OCI-LY1 (cell line): ENCODE results near the gene PIK3R1.

Experiments used
- H2AFZ ChIP-seq: fragments of 200-600 bp; sonication (generic), shearing (Covaris generic); 2 replicates; pipeline ENCODE4 v1.6.0; 2014; ENCODE audit warnings: antibody characterized with exemption, mild to moderate bottlenecking, low read length
- H3F3A ChIP-seq: fragments of 200-600 bp; sonication (generic), shearing (Covaris generic); 2 replicates; pipeline ENCODE4 v1.6.0; 2014; ENCODE audit warnings: mild to moderate bottlenecking, antibody characterized with exemption, low read length, moderate library complexity; ENCODE audit not compliant: insufficient read depth
- H3K27ac ChIP-seq: fragments of 200-600 bp; sonication (generic); 2 replicates; pipeline ENCODE4 v1.5.1; 2014; ENCODE audit warnings: low read length, mixed run types, mild to moderate bottlenecking, low read depth; ENCODE audit not compliant: poor library complexity, severe bottlenecking
- H3K27me3 ChIP-seq: fragments of 200-600 bp; sonication (generic); 2 replicates; pipeline ENCODE4 v1.6.0; 2014; ENCODE audit warnings: antibody characterized with exemption, mild to moderate bottlenecking, low read length, moderate library complexity; ENCODE audit not compliant: insufficient read depth
- H3K36me3 ChIP-seq: fragments of 200-600 bp; sonication (generic); 2 replicates; pipeline ENCODE4 v1.6.1; 2014; ENCODE audit warnings: mild to moderate bottlenecking, antibody characterized with exemption, low read length, moderate library complexity, mixed read lengths; ENCODE audit not compliant: insufficient read depth
- H3K4me1 ChIP-seq: fragments of 200-600 bp; sonication (generic); 2 replicates; pipeline ENCODE4 v1.5.1; 2014; ENCODE audit warnings: mild to moderate bottlenecking, low read length, moderate library complexity; ENCODE audit not compliant: insufficient read depth, severe bottlenecking
- H3K4me2 ChIP-seq: fragments of 200-600 bp; sonication (generic), shearing (Covaris generic); 2 replicates; pipeline ENCODE4 v1.6.1; 2014; ENCODE audit warnings: low read length
- H3K4me3 ChIP-seq: fragments of 200-600 bp; sonication (generic); 2 replicates; pipeline ENCODE4 v1.5.1; 2014; ENCODE audit warnings: low read length, low read depth, mild to moderate bottlenecking, mixed read lengths; ENCODE audit not compliant: poor library complexity, severe bottlenecking
- H3K79me2 ChIP-seq: fragments of 200-600 bp; shearing (Covaris generic); 2 replicates; pipeline ENCODE4 v1.6.1; 2016; ENCODE audit warnings: mixed run types, low read length, mixed read lengths; ENCODE audit not compliant: insufficient read depth
- H3K9ac ChIP-seq: fragments of 200-600 bp; sonication (generic), shearing (Covaris generic); 2 replicates; pipeline ENCODE4 v1.6.1; 2014; ENCODE audit warnings: mild to moderate bottlenecking, low read length, mixed read lengths
- H3K9me2 ChIP-seq: fragments of 200-600 bp; sonication (generic), shearing (Covaris generic); 2 replicates; pipeline ENCODE4 v1.6.1; 2014; ENCODE audit warnings: low read depth, mild to moderate bottlenecking, low read length, mixed read lengths
- H3K9me3 ChIP-seq: fragments of 200-600 bp; shearing (Covaris generic); 2 replicates; pipeline ENCODE4 v1.6.1; 2014; ENCODE audit warnings: low read length, mixed read lengths
- H4K20me1 ChIP-seq: fragments of 200-600 bp; sonication (generic), shearing (Covaris generic); 2 replicates; pipeline ENCODE4 v1.6.0; 2016; ENCODE audit warnings: mild to moderate bottlenecking, low read length; ENCODE audit not compliant: insufficient read depth
- CTCF ChIP-seq: fragments of 200-600 bp; sonication (generic), shearing (Covaris generic); IDR thresholded peaks from 2 replicates; pipeline ENCODE4 v1.5.1; 2017; ENCODE audit warnings: mild to moderate bottlenecking, antibody characterized with exemption, low read length, moderate library complexity, mixed read lengths
- EZH2 ChIP-seq: fragments of 200-600 bp; sonication (generic), shearing (Covaris generic); IDR thresholded peaks from 2 replicates; pipeline ENCODE4 v1.8.0; 2017; ENCODE audit warnings: borderline replicate concordance, mixed run types, mild to moderate bottlenecking, antibody characterized with exemption, low read length, moderate library complexity, mixed read lengths

The PIK3R1 gene

GRCh38 chr5:68216245-68217046 lies 890 bp downstream of the PIK3R1 start:
- Histone ChIP-seq H3K27ac (peak overlapping the region; percentile 79), H3K9me3 (no peaks in the 10 kb centered on the region), H3K9ac (peak overlapping the region; percentile 94), H3K4me1 (peaks cover 26% of the 10 kb centered on the region), H3K9me2 (no peaks in the 10 kb centered on the region), H3K36me3 (peaks cover 18% of the 10 kb centered on the region; the same call in 1 of the 2 replicates), H3K79me2 (peaks cover 50% of the 10 kb centered on the region), H4K20me1 (no peaks in the 10 kb centered on the region), H3K27me3 (no peaks in the 10 kb centered on the region), H3K4me2 (peak overlapping the region; percentile 90), H2AFZ (no peak overlapping the region), H3F3A (no peaks in the 10 kb centered on the region), H3K4me3 (peak overlapping the region; percentile 90)
- TF ChIP-seq CTCF (no peak), EZH2 (no peak)

DNA sequence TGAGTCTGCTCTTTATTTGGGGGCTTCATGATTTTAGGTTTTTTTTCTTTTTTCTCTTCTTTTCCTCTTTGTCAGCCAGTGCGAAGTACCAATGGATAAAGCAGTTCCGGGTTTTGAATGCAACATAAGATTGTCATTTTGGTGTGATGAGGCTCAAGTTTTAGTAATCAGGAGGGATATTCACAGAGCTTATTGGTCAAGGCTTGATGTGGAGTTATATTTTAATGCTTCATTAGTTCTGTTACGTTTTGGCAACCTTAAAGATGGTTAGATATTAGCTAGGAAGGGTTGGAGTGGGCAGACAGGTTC lies 1.4 kb downstream of the PIK3R1 start:
- Histone ChIP-seq H3K4me3 (peak overlapping the region; percentile 90), H3K4me1 (peaks cover 26% of the 10 kb centered on the region), H3K9ac (peak overlapping the region; percentile 94), H4K20me1 (no peaks in the 10 kb centered on the region), H3K79me2 (peaks cover 56% of the 10 kb centered on the region), H3K9me3 (no peaks in the 10 kb centered on the region), H3K27ac (peak overlapping the region; percentile 79), H3K9me2 (no peaks in the 10 kb centered on the region), H3K27me3 (no peaks in the 10 kb centered on the region), H3F3A (no peaks in the 10 kb centered on the region), H3K4me2 (peak overlapping the region; percentile 90), H3K36me3 (peaks cover 18% of the 10 kb centered on the region; the same call in 1 of the 2 replicates), H2AFZ (no peak overlapping the region)
- TF ChIP-seq CTCF (no peak), EZH2 (no peak)

DNA sequence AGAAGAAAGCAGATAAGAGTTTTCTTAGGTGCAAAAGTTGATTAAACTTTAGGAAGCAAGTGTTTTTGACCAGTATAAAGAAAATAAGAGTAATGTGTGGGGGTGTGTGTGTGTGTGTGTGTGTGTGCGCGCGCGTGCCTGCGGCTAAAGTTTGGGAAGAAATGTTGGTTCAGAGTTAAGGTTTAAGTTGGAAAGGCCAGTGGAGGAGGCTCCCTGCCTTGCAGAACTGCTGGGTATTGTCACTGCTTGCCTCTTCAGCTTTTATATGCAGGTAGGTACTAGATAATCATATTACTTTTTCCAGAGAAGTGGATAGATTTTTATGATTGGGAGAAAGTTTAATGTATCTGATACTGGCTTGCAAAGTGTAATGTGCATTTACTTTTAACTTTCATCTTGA lies 2.0 kb downstream of the PIK3R1 start:
- peak overlapping the region; percentile 90 for H3K4me3 ChIP-seq
- no peak for TF ChIP-seq CTCF
- no peak for TF ChIP-seq EZH2
- H2AFZ ChIP-seq, result no peak overlapping the region
- H3K9ac ChIP-seq, result peak overlapping the region; percentile 94
- H3K9me3 ChIP-seq, result no peaks in the 10 kb centered on the region
- H3F3A ChIP-seq, result no peaks in the 10 kb centered on the region
- H3K27ac ChIP-seq, result peak overlapping the region; percentile 79
- no peaks in the 10 kb centered on the region for H3K9me2 ChIP-seq
- peaks cover 61% of the 10 kb centered on the region for H3K79me2 ChIP-seq
- H3K27me3 ChIP-seq, result no peaks in the 10 kb centered on the region
- peaks cover 26% of the 10 kb centered on the region for H3K4me1 ChIP-seq
- H3K36me3 ChIP-seq, result peaks cover 18% of the 10 kb centered on the region; the same call in 1 of the 2 replicates
- peak overlapping the region; percentile 90 for H3K4me2 ChIP-seq
- no peaks in the 10 kb centered on the region for H4K20me1 ChIP-seq
